Measurements from ENCODE around the gene ZNF429. TPM values are rescaled to one million over a fixed set of nuclear protein-coding genes. Genes with fewer than 3 reads are reported as not detected.

The ZNF429 gene
- polyA plus RNA-seq, 1 donor (not counting 4 experiments of a cell fraction or from before 2014, with no cell fraction given) = 4.4 TPM

DNA sequence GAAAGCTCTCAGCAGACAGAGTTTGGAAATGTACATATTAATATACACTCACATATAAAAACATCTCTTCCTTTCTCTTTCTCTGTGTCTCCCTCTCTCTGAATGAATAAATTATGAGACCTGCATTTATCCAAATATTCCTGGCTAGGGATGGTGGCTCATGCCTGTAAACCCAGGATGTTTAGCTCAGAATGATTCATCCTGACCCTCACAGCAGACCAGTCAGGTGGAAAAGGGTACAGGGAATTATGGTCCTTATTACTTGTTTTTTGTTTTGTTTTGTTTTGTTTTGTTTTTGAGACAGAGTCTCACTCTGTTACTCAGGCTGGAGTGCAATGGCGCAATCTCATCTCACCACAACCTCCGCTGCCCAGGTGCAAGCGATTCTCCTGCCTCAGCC, 71.1 kb downstream of the ZNF429 start:
- Histone ChIP-seq H3K4me1 (ENCODE audit: control insufficient read depth, extremely low read depth, insufficient read depth, low read length) (no peaks in the 10 kb centered on the region), H3K4me2 (ENCODE audit: control insufficient read depth, extremely low read depth, insufficient read depth, low read depth, low read length) (no peak overlapping the region), H3K9ac (ENCODE audit: control insufficient read depth, extremely low read depth, insufficient read depth, low read length) (no peak overlapping the region), H3K9me1 (ENCODE audit: control insufficient read depth, extremely low read depth, insufficient read depth, low read length) (no peaks in the 10 kb centered on the region), H3K9me3 (ENCODE audit: control insufficient read depth, low read depth, low read length) (peaks cover 6% of the 10 kb centered on the region), H3K27ac (ENCODE audit: control insufficient read depth, insufficient read depth, low read length) (no peak overlapping the region), H4K20me1 (ENCODE audit: control insufficient read depth, extremely low read depth, insufficient read depth, low read length) (no peaks in the 10 kb centered on the region), H3K4me3 (ENCODE audit: control insufficient read depth in 2 of 3, extremely low read depth in 1 of 3, insufficient read depth in 2 of 3, low read depth in 1 of 3, low read length in 3 of 3) (no peak overlapping the region), H3K27me3 (ENCODE audit: control insufficient read depth, extremely low read depth, insufficient read depth, low read length) (no peaks in the 10 kb centered on the region), H2AFZ (ENCODE audit: control insufficient read depth, low read length) (no peak overlapping the region), H3K36me3 (ENCODE audit: control insufficient read depth in 2 of 2, extremely low read depth in 1 of 2, insufficient read depth in 2 of 2, low read length in 2 of 2) (no peaks in the 10 kb centered on the region), H3K79me2 (ENCODE audit: control insufficient read depth, insufficient read depth, low read length) (no peaks in the 10 kb centered on the region)
- dilution Hi-C loops (cut with MboI; ENCODE audit: extremely low pct_ligation_motif_present, low sequenced_read_pairs) = no loop called here
- DNase-seq (ENCODE audit: low read depth, low spot score) (no peak), FAIRE-seq (no peak)
- TF ChIP-seq, protein P1, sequence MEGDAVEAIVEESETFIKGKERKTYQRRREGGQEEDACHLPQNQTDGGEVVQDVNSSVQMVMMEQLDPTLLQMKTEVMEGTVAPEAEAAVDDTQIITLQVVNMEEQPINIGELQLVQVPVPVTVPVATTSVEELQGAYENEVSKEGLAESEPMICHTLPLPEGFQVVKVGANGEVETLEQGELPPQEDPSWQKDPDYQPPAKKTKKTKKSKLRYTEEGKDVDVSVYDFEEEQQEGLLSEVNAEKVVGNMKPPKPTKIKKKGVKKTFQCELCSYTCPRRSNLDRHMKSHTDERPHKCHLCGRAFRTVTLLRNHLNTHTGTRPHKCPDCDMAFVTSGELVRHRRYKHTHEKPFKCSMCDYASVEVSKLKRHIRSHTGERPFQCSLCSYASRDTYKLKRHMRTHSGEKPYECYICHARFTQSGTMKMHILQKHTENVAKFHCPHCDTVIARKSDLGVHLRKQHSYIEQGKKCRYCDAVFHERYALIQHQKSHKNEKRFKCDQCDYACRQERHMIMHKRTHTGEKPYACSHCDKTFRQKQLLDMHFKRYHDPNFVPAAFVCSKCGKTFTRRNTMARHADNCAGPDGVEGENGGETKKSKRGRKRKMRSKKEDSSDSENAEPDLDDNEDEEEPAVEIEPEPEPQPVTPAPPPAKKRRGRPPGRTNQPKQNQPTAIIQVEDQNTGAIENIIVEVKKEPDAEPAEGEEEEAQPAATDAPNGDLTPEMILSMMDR (optimal IDR thresholded peaks at IDR 0.05 in 1 of 3, IDR thresholded peaks at IDR 0.05 in 1 of 3, conservative IDR thresholded peaks at IDR 0.05 in 1 of 3; ENCODE audit: extremely low read depth in 1 of 3, insufficient read depth in 2 of 3, low read length in 3 of 3) = no peak
- TF ChIP-seq EZH2 (IDR thresholded peaks at IDR 0.05; ENCODE audit: low read length) = no peak

DNA sequence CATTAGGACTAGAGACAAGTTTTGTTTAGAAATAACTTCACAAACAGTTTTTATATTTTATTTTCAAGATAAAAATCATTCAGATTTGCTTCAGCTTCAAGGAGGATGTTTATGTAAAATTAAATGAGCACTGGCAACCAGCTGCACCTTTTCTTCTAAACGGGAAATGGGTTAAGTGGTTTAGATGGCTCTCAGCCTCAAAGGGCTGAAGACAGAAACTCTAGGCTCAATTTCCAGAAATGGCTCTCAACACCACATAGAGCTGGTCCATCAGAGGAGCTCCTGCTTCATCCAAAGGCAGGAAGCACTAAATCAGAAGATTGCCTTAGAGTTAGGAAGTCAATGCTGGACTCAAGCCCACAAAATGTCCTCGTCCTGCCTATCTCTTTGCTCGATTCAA, 74.7 kb downstream of the ZNF429 start:
- DNase-seq (ENCODE audit: low read depth, low spot score) = no peak
- dilution Hi-C loops (cut with MboI; ENCODE audit: extremely low pct_ligation_motif_present, low sequenced_read_pairs) = no loop called here
- FAIRE-seq = no peak
- H4K20me1 ChIP-seq (ENCODE audit: control insufficient read depth, extremely low read depth, insufficient read depth, low read length) = no peaks in the 10 kb centered on the region
- no peaks in the 10 kb centered on the region for H3K27me3 ChIP-seq (ENCODE audit: control insufficient read depth, extremely low read depth, insufficient read depth, low read length)
- H3K4me1 ChIP-seq (ENCODE audit: control insufficient read depth, extremely low read depth, insufficient read depth, low read length) = no peaks in the 10 kb centered on the region
- H3K27ac ChIP-seq (ENCODE audit: control insufficient read depth, insufficient read depth, low read length) = no peak overlapping the region
- H3K4me3 ChIP-seq (ENCODE audit: control insufficient read depth in 2 of 3, extremely low read depth in 1 of 3, insufficient read depth in 2 of 3, low read depth in 1 of 3, low read length in 3 of 3) = no peak overlapping the region
- H3K9ac ChIP-seq (ENCODE audit: control insufficient read depth, extremely low read depth, insufficient read depth, low read length) = no peak overlapping the region
- peaks cover 13% of the 10 kb centered on the region for H3K9me3 ChIP-seq (ENCODE audit: control insufficient read depth, low read depth, low read length)
- no peaks in the 10 kb centered on the region for H3K9me1 ChIP-seq (ENCODE audit: control insufficient read depth, extremely low read depth, insufficient read depth, low read length)
- no peak overlapping the region for H2AFZ ChIP-seq (ENCODE audit: control insufficient read depth, low read length)
- H3K4me2 ChIP-seq (ENCODE audit: control insufficient read depth, extremely low read depth, insufficient read depth, low read depth, low read length) = no peak overlapping the region
- H3K36me3 ChIP-seq (ENCODE audit: control insufficient read depth in 2 of 2, extremely low read depth in 1 of 2, insufficient read depth in 2 of 2, low read length in 2 of 2) = no peaks in the 10 kb centered on the region
- no peak for TF ChIP-seq EZH2 (IDR thresholded peaks at IDR 0.05; ENCODE audit: low read length)
- TF ChIP-seq, protein P1 (optimal IDR thresholded peaks at IDR 0.05 in 1 of 3, IDR thresholded peaks at IDR 0.05 in 1 of 3, conservative IDR thresholded peaks at IDR 0.05 in 1 of 3; ENCODE audit: extremely low read depth in 1 of 3, insufficient read depth in 2 of 3, low read length in 3 of 3) = no peak
- no peaks in the 10 kb centered on the region for H3K79me2 ChIP-seq (ENCODE audit: control insufficient read depth, insufficient read depth, low read length)

All from keratinocyte (primary cell).